Measurements from ENCODE around the gene GPBP1. TPM values are rescaled to one million over a fixed set of nuclear protein-coding genes. Genes with fewer than 3 reads are reported as not detected.

The GPBP1 gene
- total RNA-seq, 1 experiment from 2014 or later: 112 TPM

- no peak overlapping the region for H3K56ac ChIP-seq (ENCODE audit: insufficient read length, low read depth, low read length)
- no peak overlapping the region for H3T11ph ChIP-seq (ENCODE audit: low read length)
- peaks cover 17 to 31% (median 25%) of the 10 kb centered on the region in 3 experiments for H3K36me3 Mint-ChIP-seq (ENCODE audit: insufficient read depth in 1 of 3, low read depth in 3 of 3)
- H3K79me1 ChIP-seq (ENCODE audit: insufficient read depth, low read depth, low read length, poor library complexity, severe bottlenecking): no peaks in the 10 kb centered on the region
- no peak overlapping the region for H2AFZ ChIP-seq (ENCODE audit: low read length)
- no peak overlapping the region for H4K91ac ChIP-seq (ENCODE audit: insufficient read length, low read depth, low read length)
- no peak overlapping the region for H4K5ac ChIP-seq (ENCODE audit: insufficient read length, low read depth, low read length)
- H2BK12ac ChIP-seq (ENCODE audit: insufficient read length, low read depth, low read length): no peak overlapping the region
- peaks cover 91% of the 10 kb centered on the region for H3K79me2 ChIP-seq (ENCODE audit: insufficient read depth, low read length)
- H4K8ac ChIP-seq (replicated peaks; ENCODE audit: insufficient read length, low read depth, low read length): no peak overlapping the region
- H3K27me3 ChIP-seq (ENCODE audit: insufficient read depth, low read length): no peaks in the 10 kb centered on the region
- H2BK20ac ChIP-seq (ENCODE audit: low read depth, low read length, poor library complexity, severe bottlenecking): no peak overlapping the region
- H3K9ac ChIP-seq (ENCODE audit: extremely low read depth, insufficient read length, low read length): no peak overlapping the region
- H3K4me1 Mint-ChIP-seq: peaks cover 45 to 65% of the 10 kb centered on the region in 2 experiments
- no peak overlapping the region for H2AK5ac ChIP-seq (ENCODE audit: insufficient read length, low read length)
- H3K27ac Mint-ChIP-seq: no peak overlapping the region
- no peak overlapping the region for H2BK5ac ChIP-seq (ENCODE audit: insufficient read length, low read length)
- no peak for DNase-seq
- no peak overlapping the region for H3K18ac ChIP-seq (ENCODE audit: insufficient read length, low read depth, low read length)
- H4K20me1 ChIP-seq (ENCODE audit: control insufficient read depth, insufficient read depth, insufficient read length): no peaks in the 10 kb centered on the region
- no peak overlapping the region for H3K14ac ChIP-seq (ENCODE audit: insufficient read depth, low read length)
- no peak overlapping the region for H3K27ac ChIP-seq (ENCODE audit: insufficient read length, low read depth, low read length)
- H3K23me2 ChIP-seq (ENCODE audit: insufficient read length, low read depth, low read length, poor library complexity, severe bottlenecking): no peaks in the 10 kb centered on the region
- no peak overlapping the region for H3K23ac ChIP-seq (ENCODE audit: insufficient read length, low read depth, low read length)
- no peaks in the 10 kb centered on the region; the same call in 1 of the 2 replicates for H3K4me1 ChIP-seq (ENCODE audit: insufficient read depth, low read length)
- WGBS (ENCODE audit: extremely low coverage, insufficient read length, low lambda C conversion rate): no CpG with 5 or more reads among the region's 9 CpGs
- no peaks in the 10 kb centered on the region for H3K9me3 ChIP-seq (ENCODE audit: control insufficient read depth, low read depth, low read length)
- no peak overlapping the region for H2BK15ac ChIP-seq (ENCODE audit: low read depth, low read length)
- H3K9me3 Mint-ChIP-seq: no peaks in the 10 kb centered on the region
- peak overlapping the region in 1 of 2 experiments; percentile 15; a peak in 2 of 5 replicates for H3K4me3 Mint-ChIP-seq
- H3K4me2 ChIP-seq (ENCODE audit: insufficient read depth, insufficient read length, low read length): no peak overlapping the region
- no peak overlapping the region for H2BK120ac ChIP-seq (ENCODE audit: low read depth, low read length, poor library complexity, severe bottlenecking)
- no peak overlapping the region for H3K4ac ChIP-seq (ENCODE audit: low read depth, low read length)
- TF ChIP-seq CTCF (conservative IDR thresholded peaks at IDR 0.05): no peak
- H3K27me3 Mint-ChIP-seq (ENCODE audit: low read depth): no peaks in the 10 kb centered on the region; the same call in 1 of the 2 replicates
Measured at GRCh38 chr5:57185313-57185712, 11.5 kb downstream of the GPBP1 start.
